Left renal cortex interstitium (tissue), 4 donors: ENCODE results near the gene GAGE10. TPM values are rescaled to one million over a fixed set of nuclear protein-coding genes. Genes with fewer than 3 reads are reported as not detected.
"Not testable (repeated sequence)": the region's sequence is repeated elsewhere in the genome, so short reads cannot be mapped to it uniquely, and the experiment has no call there.

Experiments used
- DNase-seq, 4 donors: peaks; one replicate each; pipeline ENCODE4 v3.0.0-alpha.2; 2013; ENCODE audit warnings: low read depth in 4 of 4, low spot score in 2 of 4, missing footprints in 1 of 4
- polyA plus RNA-seq, 4 donors: library from polyadenylated mRNA; unstranded; fragments of 120-200 nt; gene quantifications; one replicate each; pipeline ENCODE4 v1.2.1, GENCODE V29; 2013; ENCODE audit not compliant: insufficient read length in 4 of 4

GAGE10 gene
- polyA plus RNA-seq, 4 donors = 0.24 TPM; not detected in 3

DNA sequence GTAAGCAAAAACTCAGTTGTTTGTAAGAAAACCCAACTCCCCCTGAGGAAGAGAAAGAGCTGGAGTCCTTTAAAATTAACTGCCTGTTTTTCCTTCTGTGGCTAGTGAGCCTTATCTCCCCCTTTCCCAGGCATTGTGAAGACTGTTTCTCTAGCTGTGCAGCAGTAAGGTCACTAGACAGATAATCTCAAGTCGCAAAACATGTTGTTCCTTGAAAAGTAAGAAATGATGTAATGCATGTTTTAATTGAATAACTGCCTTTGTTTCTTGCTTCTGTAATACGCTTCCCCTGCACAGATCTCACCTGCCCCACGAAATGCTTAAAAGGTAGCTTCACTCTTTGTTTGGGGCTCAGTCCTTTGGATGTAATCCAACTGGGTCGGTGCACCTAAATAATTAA, 12.6 kb downstream of the GAGE10 start:
- DNase-seq = no peak

DNA sequence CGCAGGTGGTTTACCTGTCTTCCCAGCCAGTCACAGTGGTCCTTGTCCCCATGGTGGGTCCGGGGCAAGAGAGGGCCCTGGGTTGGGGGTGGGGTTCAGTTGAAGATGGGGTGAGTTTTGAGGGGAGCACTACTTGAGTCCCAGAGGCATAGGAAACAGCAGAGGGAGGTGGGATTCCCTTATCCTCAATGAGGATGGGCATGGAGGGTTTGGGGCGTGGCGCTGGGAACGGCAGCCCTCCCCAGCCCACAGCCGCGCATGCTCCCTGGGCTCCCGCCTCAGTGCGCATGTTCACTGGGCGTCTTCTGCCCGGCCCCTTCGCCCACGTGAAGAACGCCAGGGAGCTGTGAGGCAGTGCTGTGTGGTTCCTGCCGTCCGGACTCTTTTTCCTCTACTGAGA, 18.3 kb downstream of the GAGE10 start, which contains the start of gene GAGE12J:
GAGE12J (plus strand) TSS at position 301 of the 400 bp plus-strand sequence. CDS start 1,157 bp downstream, outside the sequence.
- not testable (repeated sequence) for DNase-seq

DNA sequence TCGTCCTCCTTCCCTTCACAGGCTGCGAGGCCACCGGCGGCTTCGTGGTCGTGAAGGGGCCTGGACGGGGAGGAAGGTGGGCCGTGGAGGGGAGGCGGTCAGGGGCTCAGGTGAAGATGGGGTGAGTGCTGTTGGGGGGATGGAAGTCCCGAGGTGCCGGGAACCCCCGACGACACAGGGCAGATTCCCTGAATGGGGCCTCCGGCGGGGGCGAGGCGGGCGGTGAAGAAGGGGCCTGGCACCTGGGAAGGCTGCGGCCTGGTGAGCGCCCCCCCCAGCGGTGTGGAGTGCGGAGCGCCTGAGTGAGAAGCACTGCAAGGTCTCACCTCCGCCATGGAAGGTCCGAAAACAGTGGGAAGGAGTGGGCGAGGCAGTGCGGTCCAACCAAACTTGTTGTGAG, 18.8 kb downstream of the GAGE10 start:
- DNase-seq = not testable (repeated sequence)

DNA sequence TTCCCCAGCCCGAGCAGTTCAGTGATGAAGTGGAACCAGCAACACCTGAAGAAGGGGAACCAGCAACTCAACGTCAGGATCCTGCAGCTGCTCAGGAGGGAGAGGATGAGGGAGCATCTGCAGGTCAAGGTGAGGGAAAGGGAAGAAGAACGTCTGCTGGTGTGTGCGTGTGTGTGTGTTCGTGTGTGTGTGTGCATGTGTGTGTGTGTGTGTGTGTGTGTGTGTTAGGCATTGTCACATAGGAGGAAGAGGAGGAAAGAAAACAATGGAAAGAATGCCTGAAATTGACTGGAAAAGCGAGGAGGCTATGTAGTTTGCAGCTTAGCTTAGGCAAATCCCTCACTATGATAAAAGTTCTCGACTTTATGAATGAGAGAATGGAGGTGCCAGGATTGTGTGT, 20.3 kb downstream of the GAGE10 start:
- DNase-seq = not testable (repeated sequence)

DNA sequence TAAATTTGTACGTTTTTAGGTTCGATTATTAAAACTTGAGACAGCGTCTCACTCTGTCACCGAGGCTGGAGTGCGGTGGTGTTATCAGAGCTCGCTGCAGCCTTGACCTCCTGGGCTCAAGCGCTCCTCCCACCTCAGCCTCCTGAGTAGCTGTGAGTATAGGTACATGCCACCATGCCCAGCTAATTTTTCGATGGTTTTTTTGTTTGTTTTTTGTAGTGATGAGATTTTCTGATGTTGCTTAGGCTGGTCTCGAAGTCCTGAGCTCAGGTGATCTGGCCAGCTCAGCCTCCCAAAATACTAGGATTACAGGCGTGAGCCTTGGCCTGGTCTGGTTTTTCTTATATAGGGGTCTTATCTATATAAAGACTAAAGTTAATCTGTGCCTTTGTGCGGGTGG, 27.0 kb downstream of the GAGE10 start:
- not testable (repeated sequence) for DNase-seq

DNA sequence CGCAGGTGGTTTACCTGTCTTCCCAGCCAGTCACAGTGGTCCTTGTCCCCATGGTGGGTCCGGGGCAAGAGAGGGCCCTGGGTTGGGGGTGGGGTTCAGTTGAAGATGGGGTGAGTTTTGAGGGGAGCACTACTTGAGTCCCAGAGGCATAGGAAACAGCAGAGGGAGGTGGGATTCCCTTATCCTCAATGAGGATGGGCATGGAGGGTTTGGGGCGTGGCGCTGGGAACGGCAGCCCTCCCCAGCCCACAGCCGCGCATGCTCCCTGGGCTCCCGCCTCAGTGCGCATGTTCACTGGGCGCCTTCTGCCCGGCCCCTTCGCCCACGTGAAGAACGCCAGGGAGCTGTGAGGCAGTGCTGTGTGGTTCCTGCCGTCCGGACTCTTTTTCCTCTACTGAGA, 27.8 kb downstream of the GAGE10 start, which contains the start of gene GAGE13:
GAGE13 (plus strand) TSS at position 301 of the 400 bp plus-strand sequence. CDS start 1,156 bp downstream, outside the sequence.
- not testable (repeated sequence) for DNase-seq

DNA sequence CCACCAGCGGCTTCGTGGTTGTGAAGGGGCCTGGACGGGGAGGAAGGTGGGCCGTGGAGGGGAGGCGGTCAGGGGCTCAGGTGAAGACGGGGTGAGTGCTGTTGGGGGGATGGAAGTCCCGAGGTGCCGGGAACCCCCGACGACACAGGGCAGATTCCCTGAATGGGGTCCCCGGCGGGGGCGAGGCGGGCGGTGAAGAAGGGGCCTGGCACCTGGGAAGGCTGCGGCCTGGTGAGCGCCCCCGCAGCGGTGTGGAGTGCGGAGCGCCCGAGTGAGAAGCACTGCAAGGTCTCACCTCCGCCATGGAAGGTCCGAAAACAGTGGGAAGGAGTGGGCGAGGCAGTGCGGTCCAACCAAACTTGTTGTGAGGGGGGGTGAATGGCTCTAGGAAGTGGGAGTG, 28.4 kb downstream of the GAGE10 start:
- not testable (repeated sequence) for DNase-seq

DNA sequence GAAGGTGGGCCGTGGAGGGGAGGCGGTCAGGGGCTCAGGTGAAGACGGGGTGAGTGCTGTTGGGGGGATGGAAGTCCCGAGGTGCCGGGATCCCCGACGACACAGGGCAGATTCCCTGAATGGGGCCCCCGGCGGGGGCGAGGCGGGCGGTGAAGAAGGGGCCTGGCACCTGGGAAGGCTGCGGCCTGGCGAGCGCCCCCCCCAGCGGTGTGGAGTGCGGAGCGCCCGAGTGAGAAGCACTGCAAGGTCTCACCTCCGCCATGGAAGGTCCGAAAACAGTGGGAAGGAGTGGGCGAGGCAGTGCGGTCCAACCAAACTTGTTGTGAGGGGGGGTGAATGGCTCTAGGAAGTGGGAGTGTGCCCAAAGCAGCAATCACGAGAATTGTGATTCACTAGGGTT, 38.0 kb downstream of the GAGE10 start:
- DNase-seq = not testable (repeated sequence)

DNA sequence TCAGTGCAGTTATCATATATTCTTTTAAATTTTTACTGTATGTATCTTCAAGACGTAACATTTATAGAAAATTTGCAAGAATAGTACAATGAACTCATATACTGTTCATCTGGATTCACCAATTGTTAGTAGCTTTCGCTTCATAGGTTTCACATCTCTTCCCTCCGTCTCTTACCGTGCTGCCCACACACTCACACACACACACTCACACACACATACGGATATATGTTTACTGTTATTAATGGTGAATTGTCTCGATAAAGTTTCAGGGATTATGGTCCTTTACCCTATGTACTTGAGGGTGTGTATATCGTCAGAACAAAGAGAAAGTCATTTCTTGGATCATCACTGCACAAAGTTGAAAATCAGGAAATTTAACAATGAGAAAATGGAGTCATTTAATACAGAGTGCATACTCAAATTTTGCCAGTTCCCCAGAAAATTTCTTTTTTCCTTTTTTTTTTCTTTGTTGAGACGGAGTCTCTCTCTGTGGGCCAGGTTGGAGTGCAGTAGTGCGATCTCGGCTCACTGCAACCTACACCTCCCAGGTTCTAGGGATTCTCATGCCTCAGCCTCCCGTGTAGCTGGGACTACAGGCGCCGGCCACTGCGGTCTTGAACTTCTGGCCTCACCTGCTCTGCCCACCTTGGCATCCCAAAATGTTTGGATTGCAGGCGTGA, 41.2 kb downstream of the GAGE10 start:
- DNase-seq = not testable (repeated sequence)

DNA sequence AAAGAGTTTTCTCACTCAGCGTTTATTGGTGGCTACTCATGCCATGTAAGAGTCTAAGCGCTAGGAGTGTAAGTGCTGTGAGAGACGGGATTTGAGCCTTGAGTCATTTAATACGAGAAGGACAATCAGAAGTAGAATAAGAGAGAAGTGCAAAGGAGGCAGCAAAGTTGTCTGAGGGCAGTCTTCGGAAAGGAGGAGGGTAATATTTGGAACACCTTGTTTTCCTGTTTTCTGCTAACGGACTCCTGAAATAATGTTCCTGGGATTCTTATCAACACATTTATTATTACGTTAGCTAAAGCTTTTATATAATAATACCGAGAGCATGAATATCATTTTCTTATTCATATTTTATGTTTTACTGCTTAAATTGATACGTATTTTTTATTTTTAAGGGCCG, 42.0 kb downstream of the GAGE10 start:
- not testable (repeated sequence) for DNase-seq

DNA sequence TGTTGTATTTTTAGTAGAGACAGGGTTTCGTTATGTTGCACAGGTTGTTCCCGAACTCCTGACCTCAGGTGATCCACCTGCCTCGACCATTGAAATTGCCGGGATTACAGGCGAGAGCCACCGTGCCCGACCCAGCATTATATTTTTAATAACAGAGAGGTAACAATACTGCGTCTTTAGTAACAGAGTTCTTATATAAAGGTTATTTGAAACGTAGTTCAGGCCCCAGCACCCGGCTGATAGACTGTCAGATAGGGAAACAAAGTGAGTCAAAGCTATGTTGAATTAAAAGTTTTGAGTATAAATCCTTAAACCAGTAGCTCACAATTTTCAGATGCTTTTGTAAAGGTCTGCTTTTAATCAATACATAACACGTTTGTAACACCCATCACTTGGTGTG, 42.7 kb downstream of the GAGE10 start:
- not testable (repeated sequence) for DNase-seq

Other genes with a start within 250 kb of the GAGE10 start
- gene CCDC120, start 244.6 kb upstream of the GAGE10 start, polyA plus RNA-seq = 10 to 100 TPM in 3 of 4 donors, 1 to 10 TPM in 1; 7.9 to 20.0 (median 13.0) TPM
- 10 to 100 TPM; 31.6 to 46.2 (median 41.1) TPM for gene PRAF2, start 229.6 kb upstream of the GAGE10 start, polyA plus RNA-seq
- gene WDR45, start 223.8 kb upstream of the GAGE10 start, polyA plus RNA-seq = 10 to 100 TPM; 53.7 to 63.8 (median 61.5) TPM
- gene GPKOW, start 179.9 kb upstream of the GAGE10 start, polyA plus RNA-seq = 10 to 100 TPM; 23.8 to 27.6 (median 25.0) TPM
- 1 to 10 TPM; 5.0 to 7.5 (median 5.8) TPM for gene MAGIX, start 140.9 kb upstream of the GAGE10 start, polyA plus RNA-seq
- gene PLP2, start 131.7 kb upstream of the GAGE10 start, polyA plus RNA-seq = 10 to 100 TPM; 29.7 to 40.9 (median 32.6) TPM
- 1 to 10 TPM; 4.2 to 6.5 (median 4.9) TPM for gene PRICKLE3, start 117.3 kb upstream of the GAGE10 start, polyA plus RNA-seq
- 1 to 10 TPM; 2.1 to 3.4 (median 2.9) TPM for gene SYP, start 103.5 kb upstream of the GAGE10 start, polyA plus RNA-seq
- under 1 TPM; 0.11 to 0.33 (median 0.22) TPM for gene CACNA1F, start 70.3 kb upstream of the GAGE10 start, polyA plus RNA-seq
- gene CCDC22, start 68.2 kb upstream of the GAGE10 start, polyA plus RNA-seq = 10 to 100 TPM; 15.8 to 23.9 (median 21.2) TPM
- 1 to 10 TPM in 2 of 4 donors, under 1 TPM in 2; 0.47 to 1.2 (median 1.00) TPM for gene FOXP3, start 38.9 kb upstream of the GAGE10 start, polyA plus RNA-seq
- gene PPP1R3F, start 33.9 kb upstream of the GAGE10 start, polyA plus RNA-seq = 10 to 100 TPM in 1 of 4 donors, 1 to 10 TPM in 3; 6.1 to 10.5 (median 9.0) TPM
- not detected for gene GAGE12J, start 18.4 kb downstream of the GAGE10 start, polyA plus RNA-seq
- gene GAGE13, start 27.9 kb downstream of the GAGE10 start, polyA plus RNA-seq = not detected
- not detected for gene GAGE12C, start 228.5 kb downstream of the GAGE10 start, polyA plus RNA-seq
- not detected for gene GAGE12D, start 238.1 kb downstream of the GAGE10 start, polyA plus RNA-seq
- not detected for gene GAGE12E, start 247.6 kb downstream of the GAGE10 start, polyA plus RNA-seq